Measurements from ENCODE around the gene CNNM2. TPM values are rescaled to one million over a fixed set of nuclear protein-coding genes. Genes with fewer than 3 reads are reported as not detected.

Gene CNNM2
- total RNA-seq, 4 donors from 2014 or later = 9.9 to 21.0 (median 10.5) TPM

- Histone ChIP-seq H3K27ac (no peak overlapping the region), H3K4me3 (no peak overlapping the region), H3K4me1 (peaks cover 0 to 4% (median 0%) of the 10 kb centered on the region in 4 donors), H3K27me3 (no peaks in the 10 kb centered on the region), H3K36me3 (peaks cover 0 to 50% (median 0%) of the 10 kb centered on the region in 3 donors), H3K9me3 (no peaks in the 10 kb centered on the region)
- WGBS, 2 donors = 88 to 93% methylated on average over 22 of the region's 22 CpGs
- TF ChIP-seq EP300 (IDR thresholded peaks at IDR 0.05) (no peak), CTCF (IDR thresholded peaks at IDR 0.05) (no peak), POLR2A (IDR thresholded peaks at IDR 0.05) (no peak)
- no peak for DNase-seq (ENCODE audit: low spot score in 2 of 2)
These were observed 154.2 kb downstream of the CNNM2 start for GRCh38 chr10:103072276-103072675.

- TF ChIP-seq EP300 (IDR thresholded peaks at IDR 0.05) (no peak), CTCF (IDR thresholded peaks at IDR 0.05) (no peak), POLR2A (IDR thresholded peaks at IDR 0.05) (no peak)
- Histone ChIP-seq H3K4me1 (peaks cover 0 to 4% (median 0%) of the 10 kb centered on the region in 4 donors), H3K27ac (no peak overlapping the region), H3K36me3 (peaks cover 0 to 56% (median 0%) of the 10 kb centered on the region in 3 donors), H3K4me3 (no peak overlapping the region), H3K9me3 (no peaks in the 10 kb centered on the region), H3K27me3 (no peaks in the 10 kb centered on the region)
- 95% methylated on average over 8 of the region's 8 CpGs for WGBS, 2 donors
- no peak for DNase-seq (ENCODE audit: low spot score in 2 of 2)
These were observed 154.8 kb downstream of the CNNM2 start for GRCh38 chr10:103072891-103073290.

GRCh38 chr10:103077020-103077419 lies 158.9 kb downstream of the CNNM2 start:
- Histone ChIP-seq H3K9me3 (no peaks in the 10 kb centered on the region), H3K27ac (no peak overlapping the region), H3K27me3 (no peaks in the 10 kb centered on the region), H3K4me1 (no peaks in the 10 kb centered on the region), H3K36me3 (peaks cover 0 to 80% (median 0%) of the 10 kb centered on the region in 3 donors), H3K4me3 (no peak overlapping the region)
- DNase-seq (ENCODE audit: low spot score in 2 of 2) = no peak
- no peak for TF ChIP-seq EP300 (IDR thresholded peaks at IDR 0.05)
- no peak for TF ChIP-seq POLR2A (IDR thresholded peaks at IDR 0.05)
- no peak for TF ChIP-seq CTCF (IDR thresholded peaks at IDR 0.05)
- WGBS, 2 donors = 95 to 96% methylated on average over 21 of the region's 21 CpGs

- H3K4me1 ChIP-seq = no peaks in the 10 kb centered on the region
- DNase-seq (ENCODE audit: low spot score in 2 of 2) = no peak
- H3K27me3 ChIP-seq = no peaks in the 10 kb centered on the region
- H3K27ac ChIP-seq = no peak overlapping the region
- peaks cover 0 to 81% (median 0%) of the 10 kb centered on the region in 3 donors for H3K36me3 ChIP-seq
- WGBS, 2 donors = 65 to 75% methylated on average over 16 of the region's 16 CpGs
- no peak overlapping the region for H3K4me3 ChIP-seq
- no peaks in the 10 kb centered on the region for H3K9me3 ChIP-seq
- TF ChIP-seq POLR2A (IDR thresholded peaks at IDR 0.05) = no peak
- no peak for TF ChIP-seq EP300 (IDR thresholded peaks at IDR 0.05)
- no peak for TF ChIP-seq CTCF (IDR thresholded peaks at IDR 0.05)
These were observed 159.6 kb downstream of the CNNM2 start for GRCh38 chr10:103077491-103078308.

GRCh38 chr10:103078309-103078615 lies 160.2 kb downstream of the CNNM2 start:
- 82% methylated on average over 3 of the region's 3 CpGs for whole genome bisulfite sequencing, 2 donors
- no peaks in the 10 kb centered on the region for H3K4me1 ChIP-seq
- no peak overlapping the region for H3K27ac ChIP-seq
- DNase-seq (ENCODE audit: low spot score in 2 of 2) = no peak
- H3K9me3 ChIP-seq = no peaks in the 10 kb centered on the region
- H3K36me3 ChIP-seq = peaks cover 0 to 82% (median 0%) of the 10 kb centered on the region in 3 donors
- no peak for TF ChIP-seq CTCF (IDR thresholded peaks at IDR 0.05)
- no peak for TF ChIP-seq EP300 (IDR thresholded peaks at IDR 0.05)
- TF ChIP-seq POLR2A (IDR thresholded peaks at IDR 0.05) = no peak
- H3K4me3 ChIP-seq = no peak overlapping the region
- H3K27me3 ChIP-seq = no peaks in the 10 kb centered on the region
